Stimulated activated effector memory CD8-positive, alpha-beta T cell treated with anti-CD3 and anti-CD28 coated beads, Interleukin-12 subunit alpha, Interleukin-12 subunit beta, amount 100 ng/mL, for 72 hours (primary cell): ENCODE data around the gene SLC26A2.

Experiments used
- ATAC-seq: fragments of 150-1000 bp; cut with Tn5 transposase; 2 replicates; pipeline ENCODE4 v1.10.0; 2021
- DNase-seq, 2 donors: peaks; one replicate each; pipeline ENCODE4 v3.0.0; 2021 to 2022; ENCODE audit warnings: low spot score in 2 of 2
- H3K27ac Mint-ChIP-seq: one replicate; pipeline ENCODE4 v1.8.0; 2022; ENCODE audit warnings: mild to moderate bottlenecking, mixed read lengths
- H3K36me3 Mint-ChIP-seq: one replicate; pipeline ENCODE4 v1.8.0; 2022; ENCODE audit warnings: mild to moderate bottlenecking, mixed read lengths
- H3K4me1 Mint-ChIP-seq: one replicate; pipeline ENCODE4 v1.8.0; 2022; ENCODE audit warnings: mixed read lengths
- H3K4me3 Mint-ChIP-seq: one replicate; pipeline ENCODE4 v1.8.0; 2022; ENCODE audit warnings: mild to moderate bottlenecking, mixed read lengths
- H3K9me3 Mint-ChIP-seq: one replicate; pipeline ENCODE4 v1.8.0; 2022; ENCODE audit warnings: mixed read lengths

The SLC26A2 gene

DNA sequence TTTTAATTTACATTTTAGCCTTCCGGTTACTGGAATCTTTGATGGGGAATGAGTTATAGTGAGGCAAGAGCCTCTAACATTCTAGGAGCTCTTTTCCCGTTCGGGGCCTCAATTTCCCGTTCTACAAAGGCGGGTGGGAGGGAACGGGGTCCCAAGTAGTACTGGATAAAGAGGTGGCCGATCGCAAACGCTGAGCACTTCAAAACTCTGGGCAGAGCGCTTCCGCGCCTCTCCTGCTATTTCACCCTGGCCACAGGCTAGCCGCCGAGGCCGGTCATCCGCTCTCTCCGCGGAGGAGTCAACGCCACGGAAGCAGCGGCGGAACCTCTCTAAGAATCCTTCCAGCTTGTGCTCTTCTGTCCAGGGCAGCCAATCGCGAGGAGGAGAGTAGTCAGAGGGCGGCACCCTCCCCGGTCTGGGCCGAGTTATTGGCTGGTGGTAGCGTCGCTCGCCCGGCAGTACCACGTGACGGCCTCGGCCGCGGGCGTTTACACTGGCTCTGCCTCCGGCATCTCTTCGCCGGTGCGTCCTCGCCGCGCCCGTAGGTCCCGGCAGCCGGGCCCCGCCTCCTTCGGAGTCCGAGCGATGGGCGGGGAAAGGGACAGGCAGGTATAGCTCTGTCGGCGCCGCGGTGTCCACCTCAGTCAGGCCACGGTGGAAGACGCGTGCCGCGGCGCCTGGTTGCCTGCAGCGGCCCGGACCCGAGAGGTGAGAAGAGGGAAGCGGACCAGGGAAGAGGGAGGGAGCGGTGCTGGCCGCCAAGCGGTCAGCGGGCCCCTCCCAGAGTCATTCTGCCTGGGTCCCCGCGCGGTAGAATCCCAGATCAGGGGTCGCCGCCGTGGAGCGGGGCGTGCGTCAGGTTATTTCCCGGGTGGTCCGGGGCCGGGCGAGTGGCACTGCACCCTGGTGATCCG, at the start of gene SLC26A2:
Gene SLC26A2 (plus strand): TSS at position 487 of the 914 bp plus-strand sequence. CDS start 16,895 bp downstream, outside the sequence.
- Mint-ChIP-seq H3K36me3 (peaks cover 10% of the 10 kb centered on the region), H3K4me1 (peaks cover 39% of the 10 kb centered on the region), H3K27ac (peak within 1 kb of the TSS; percentile 97), H3K4me3 (peak within 1 kb of the TSS; percentile 78), H3K9me3 (no peaks in the 10 kb centered on the region)
- peak; percentile 82 to 95 for DNase-seq
- peak; percentile 98 for ATAC-seq

DNA sequence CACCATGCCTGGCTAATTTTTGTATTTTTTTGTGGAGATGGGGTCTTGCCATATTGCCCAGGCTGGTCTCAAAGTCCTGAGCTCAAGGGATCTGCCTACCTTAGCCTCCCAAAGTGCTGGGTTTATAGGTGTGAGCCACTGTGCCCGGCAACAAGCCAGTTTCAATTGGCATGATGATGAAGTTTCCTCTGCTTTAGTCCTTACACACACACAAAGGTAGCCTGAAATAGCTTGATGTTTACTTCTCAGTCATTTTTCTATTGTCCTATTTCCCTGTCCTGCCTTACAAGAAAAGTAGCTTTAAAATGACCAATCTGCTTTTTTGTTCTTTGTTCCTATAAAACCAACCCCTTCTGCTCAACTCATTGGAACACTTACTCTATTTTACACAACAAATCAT, 49.5 kb upstream of the SLC26A2 start:
- Mint-ChIP-seq H3K4me3 (no peak overlapping the region), H3K9me3 (no peaks in the 10 kb centered on the region), H3K36me3 (no peaks in the 10 kb centered on the region), H3K4me1 (peaks cover 7% of the 10 kb centered on the region), H3K27ac (no peak overlapping the region)
- DNase-seq (no peak), ATAC-seq (no peak)

DNA sequence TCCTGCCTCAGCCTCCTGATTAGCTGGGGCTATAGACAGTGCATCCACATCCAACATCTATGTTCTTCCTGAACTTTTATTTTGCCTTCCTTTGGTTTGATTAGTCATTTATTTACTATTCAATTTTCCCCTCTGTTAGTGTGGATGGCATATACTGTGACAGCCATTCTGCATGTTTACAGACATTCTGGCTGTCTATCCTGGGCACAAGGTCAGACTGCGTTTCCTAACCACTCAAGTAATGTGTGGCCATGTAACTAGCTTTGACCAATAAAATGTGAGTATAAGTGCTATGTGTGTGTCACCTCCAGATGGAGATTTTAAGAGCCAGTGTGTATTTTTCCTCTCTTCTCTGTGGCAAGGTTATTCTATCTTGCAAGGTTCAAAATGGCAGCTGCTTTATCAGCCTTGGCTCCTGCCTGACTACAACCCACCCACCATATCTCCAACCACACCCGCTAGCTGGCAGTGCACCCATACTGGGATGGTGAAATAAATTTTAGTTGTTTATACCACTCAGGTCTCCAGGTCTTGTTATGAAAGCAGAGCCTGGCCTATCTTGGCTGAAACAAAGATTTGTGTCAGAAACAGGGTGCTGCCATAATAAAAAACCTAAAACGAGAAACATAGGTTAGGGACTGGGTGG, 48.2 kb upstream of the SLC26A2 start:
- DNase-seq: no peak
- H3K4me1 Mint-ChIP-seq: peaks cover 7% of the 10 kb centered on the region
- H3K9me3 Mint-ChIP-seq: no peaks in the 10 kb centered on the region
- no peak for ATAC-seq
- no peaks in the 10 kb centered on the region for H3K36me3 Mint-ChIP-seq
- no peak overlapping the region for H3K4me3 Mint-ChIP-seq
- no peak overlapping the region for H3K27ac Mint-ChIP-seq

DNA sequence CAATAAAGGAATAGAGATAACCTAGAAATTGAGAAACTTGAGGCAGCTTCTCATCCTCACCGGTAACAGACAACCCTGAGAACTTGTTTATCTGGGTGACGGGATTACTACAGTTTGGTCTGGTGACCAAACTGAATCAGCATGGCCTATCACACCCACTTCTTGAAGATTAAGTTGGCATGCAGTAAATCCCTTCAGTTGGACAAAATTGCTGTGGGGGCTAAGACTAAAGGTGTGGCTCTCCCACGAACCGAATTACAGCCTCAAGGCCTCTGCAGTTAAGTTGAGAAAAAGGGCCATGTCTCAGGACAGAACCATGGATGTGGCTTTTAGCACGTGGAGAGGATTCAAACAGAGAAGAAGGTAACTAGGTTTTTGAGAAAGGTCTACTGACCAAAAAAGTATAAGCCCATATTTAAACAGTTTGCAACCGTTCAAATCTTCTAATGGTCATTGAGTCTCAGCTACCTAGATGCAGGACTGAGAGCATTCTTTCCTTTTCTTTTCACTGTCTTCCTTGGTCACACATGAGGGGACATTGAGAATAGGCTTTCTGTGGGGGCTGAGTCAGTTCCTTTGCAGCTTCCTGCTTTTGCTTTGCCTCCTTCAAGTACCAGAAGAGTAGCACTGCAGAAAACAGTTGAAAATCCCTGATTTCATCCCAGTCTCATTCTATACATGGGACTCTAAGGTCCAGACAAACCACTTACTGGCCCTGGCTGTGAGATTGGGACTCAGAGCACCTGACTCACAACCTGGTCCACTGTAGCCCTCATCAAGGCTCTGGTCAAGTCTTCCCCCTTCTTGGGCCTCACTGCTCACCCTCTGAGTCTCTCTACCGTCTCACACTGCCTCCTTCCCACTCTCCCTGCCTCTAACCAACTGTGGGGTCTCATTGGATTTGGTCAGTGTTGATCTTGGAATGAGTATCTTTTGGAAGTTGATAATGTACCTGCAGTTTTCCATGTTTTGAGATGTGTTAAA, 46.8 kb upstream of the SLC26A2 start:
- peaks cover 7% of the 10 kb centered on the region for H3K4me1 Mint-ChIP-seq
- H3K4me3 Mint-ChIP-seq: no peak overlapping the region
- DNase-seq: no peak
- H3K9me3 Mint-ChIP-seq: no peaks in the 10 kb centered on the region
- H3K36me3 Mint-ChIP-seq: no peaks in the 10 kb centered on the region
- peak; percentile 62 for ATAC-seq
- no peak overlapping the region for H3K27ac Mint-ChIP-seq

DNA sequence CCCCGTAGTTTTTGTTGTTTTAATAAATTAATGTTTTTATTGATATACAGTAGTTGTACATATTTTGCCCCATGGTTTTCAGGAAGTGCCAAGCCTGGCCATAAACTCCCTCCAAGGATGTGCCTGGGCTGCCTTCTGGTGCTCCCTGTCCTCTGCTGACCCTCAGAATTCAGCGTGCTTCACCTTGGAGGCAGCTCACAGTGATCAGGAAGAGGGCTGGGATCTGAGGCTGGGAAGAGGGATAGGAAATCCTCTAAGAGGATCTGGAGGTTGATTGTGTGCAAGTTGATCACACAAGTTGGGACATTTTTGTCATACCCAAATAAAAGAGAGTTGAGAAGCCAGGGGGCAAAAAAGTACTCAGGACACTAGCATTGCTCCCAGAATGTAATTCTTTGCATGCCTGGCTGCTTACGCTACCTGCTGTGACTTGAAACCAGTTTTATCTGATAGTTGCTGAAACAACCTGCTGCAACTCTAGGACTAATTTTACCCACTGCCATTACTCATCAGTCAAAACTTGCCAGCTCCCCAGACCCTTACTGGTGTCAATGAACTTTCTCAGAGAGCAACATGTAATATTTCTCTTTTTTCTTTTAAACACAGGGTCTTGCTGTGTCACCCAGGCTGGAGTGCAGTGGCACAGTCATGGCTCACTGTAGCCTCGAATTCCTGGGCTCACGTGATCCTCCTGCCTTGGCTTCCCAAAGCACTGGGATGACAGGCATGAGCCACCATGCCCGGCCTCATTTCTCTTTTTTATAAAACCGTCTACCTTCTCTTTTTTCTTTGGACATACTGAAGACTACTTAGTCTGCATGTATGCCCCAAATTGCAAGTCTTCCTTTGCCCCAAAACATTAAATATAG, 44.9 kb upstream of the SLC26A2 start:
- no peak for DNase-seq
- Mint-ChIP-seq H3K27ac (no peak overlapping the region), H3K4me1 (peaks cover 7% of the 10 kb centered on the region), H3K36me3 (no peaks in the 10 kb centered on the region), H3K9me3 (no peaks in the 10 kb centered on the region), H3K4me3 (no peak overlapping the region)
- ATAC-seq: no peak

DNA sequence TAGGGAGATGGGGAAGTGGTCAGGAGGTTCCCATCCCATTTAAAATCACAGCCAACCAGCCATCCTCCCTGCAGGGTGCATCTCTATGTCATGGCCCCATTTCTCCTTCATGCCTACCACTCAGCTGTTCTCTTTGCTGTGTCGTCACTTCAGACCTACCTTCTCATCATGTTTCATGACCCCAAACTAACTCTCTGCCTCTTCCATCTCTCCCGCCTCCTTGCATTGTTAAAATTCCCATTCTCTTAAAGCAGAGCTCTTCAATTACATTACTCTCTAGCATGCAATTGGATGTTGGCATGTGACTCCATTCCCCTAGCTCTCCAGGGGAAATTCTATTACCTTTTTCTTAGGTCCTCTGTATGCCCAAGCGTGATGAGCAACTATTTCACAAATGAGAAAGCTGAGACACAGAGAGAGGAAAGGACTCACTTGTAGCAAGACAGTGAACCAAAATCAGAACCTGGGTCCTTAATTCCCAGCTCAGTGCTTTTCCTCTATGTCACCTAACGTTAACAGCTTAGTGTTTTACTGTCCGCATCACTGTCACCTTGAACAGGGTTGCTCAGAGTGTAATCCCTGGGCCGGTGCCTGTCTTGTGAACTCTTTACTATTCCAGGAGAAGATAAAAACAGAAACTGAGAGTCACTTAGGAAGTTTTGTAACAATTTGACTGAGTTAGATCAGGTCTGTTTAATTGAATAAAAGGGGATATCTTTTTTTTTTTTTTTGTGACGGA, 44.1 kb upstream of the SLC26A2 start:
- peaks cover 7% of the 10 kb centered on the region for H3K4me1 Mint-ChIP-seq
- no peak overlapping the region for H3K27ac Mint-ChIP-seq
- no peak overlapping the region for H3K4me3 Mint-ChIP-seq
- no peak for ATAC-seq
- H3K36me3 Mint-ChIP-seq: peaks cover 6% of the 10 kb centered on the region
- no peaks in the 10 kb centered on the region for H3K9me3 Mint-ChIP-seq
- DNase-seq: no peak

DNA sequence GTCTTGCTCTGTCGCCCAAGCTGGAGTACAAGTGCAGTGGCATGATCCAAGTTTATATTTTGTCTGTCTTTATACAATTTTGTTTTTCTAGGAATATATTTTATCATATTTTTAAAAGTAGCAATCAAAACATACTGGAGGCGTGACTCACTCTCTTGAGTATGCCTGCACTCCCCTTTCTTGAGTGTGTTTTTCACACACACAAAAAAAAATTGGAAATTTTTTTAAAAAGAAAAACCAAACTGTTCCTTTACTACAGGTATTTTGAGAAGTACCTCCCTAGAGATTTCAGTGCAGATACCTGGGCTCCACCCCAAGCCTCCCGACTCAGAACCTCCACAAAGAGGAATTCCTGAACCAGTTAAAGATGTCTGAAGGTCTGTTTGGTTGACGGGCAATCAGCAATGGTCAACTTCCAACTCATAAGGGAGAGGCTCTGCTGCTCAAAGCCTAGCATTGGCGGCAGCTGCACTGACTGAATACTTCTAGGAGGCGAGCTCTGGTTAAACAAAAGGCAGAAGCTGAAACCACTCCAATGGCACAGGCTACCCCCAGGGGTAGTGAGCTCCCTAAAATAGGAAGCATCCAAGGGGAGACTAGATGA, 43.4 kb upstream of the SLC26A2 start:
- Mint-ChIP-seq H3K36me3 (peaks cover 6% of the 10 kb centered on the region), H3K27ac (no peak overlapping the region), H3K9me3 (no peaks in the 10 kb centered on the region), H3K4me3 (no peak overlapping the region), H3K4me1 (peaks cover 7% of the 10 kb centered on the region)
- ATAC-seq (no peak), DNase-seq (no peak)

DNA sequence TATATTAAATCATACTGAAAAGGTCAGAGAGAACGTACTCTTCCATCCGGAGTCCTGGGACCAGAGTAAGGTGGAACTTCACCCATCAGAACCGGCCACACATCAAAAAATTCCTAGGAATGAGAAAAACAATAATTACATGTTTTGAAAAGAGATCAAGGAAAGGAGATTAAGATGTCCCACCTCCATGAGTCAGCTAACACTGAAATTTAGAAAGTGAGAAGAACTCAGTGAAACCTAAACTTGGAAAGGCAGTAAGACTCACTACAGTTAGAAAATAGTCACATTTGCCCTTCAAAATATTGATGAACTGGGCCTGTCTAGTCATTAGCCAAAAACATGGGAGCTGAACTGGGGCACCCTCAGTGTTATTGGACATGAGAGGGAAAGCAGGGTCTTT, 39.0 kb upstream of the SLC26A2 start:
- no peak for DNase-seq
- Mint-ChIP-seq H3K4me1 (no peaks in the 10 kb centered on the region), H3K36me3 (peaks cover 6% of the 10 kb centered on the region), H3K27ac (no peak overlapping the region), H3K9me3 (no peaks in the 10 kb centered on the region), H3K4me3 (no peak overlapping the region)
- no peak for ATAC-seq

DNA sequence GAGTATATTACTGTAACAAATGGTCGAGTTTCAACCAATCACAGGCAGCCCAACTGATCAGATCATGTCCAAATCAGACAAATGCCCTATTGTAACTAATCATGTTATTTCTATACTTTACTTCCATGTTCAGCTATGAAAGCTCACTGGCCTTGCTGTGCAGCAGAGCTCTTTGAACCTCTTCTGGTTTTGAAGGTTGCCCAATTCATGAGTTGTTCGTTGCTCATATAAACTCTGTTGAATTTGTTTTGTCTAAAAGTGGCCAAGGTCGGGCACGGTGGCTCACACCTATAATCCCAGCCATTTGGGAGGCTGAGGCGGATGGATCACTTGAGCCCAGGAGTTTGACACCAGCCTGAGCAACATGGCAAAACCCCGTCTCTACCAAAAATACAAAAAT, 37.6 kb upstream of the SLC26A2 start:
- no peaks in the 10 kb centered on the region for H3K9me3 Mint-ChIP-seq
- peaks cover 6% of the 10 kb centered on the region for H3K36me3 Mint-ChIP-seq
- H3K27ac Mint-ChIP-seq: no peak overlapping the region
- H3K4me3 Mint-ChIP-seq: no peak overlapping the region
- DNase-seq (no peak), ATAC-seq (no peak)
- H3K4me1 Mint-ChIP-seq: no peaks in the 10 kb centered on the region

DNA sequence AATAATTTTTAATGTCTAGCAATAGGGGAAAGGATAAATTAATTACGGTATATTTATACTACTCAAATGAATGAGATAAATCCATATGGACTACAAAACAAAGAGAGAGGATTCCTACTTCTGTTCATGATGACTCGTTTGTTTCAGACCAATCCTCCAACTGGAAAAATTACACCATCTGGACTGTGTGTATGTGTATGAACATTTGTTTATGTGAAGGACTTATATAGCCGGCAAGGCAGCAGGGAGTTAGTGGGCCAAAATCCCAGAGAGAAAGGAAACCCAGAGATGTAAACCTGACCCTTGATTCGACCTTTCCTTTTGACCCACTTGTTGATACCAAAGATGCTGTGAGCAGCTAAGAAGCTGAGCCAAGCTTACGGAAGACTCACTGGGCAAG, 36.1 kb upstream of the SLC26A2 start:
- Mint-ChIP-seq H3K4me3 (no peak overlapping the region), H3K27ac (no peak overlapping the region), H3K36me3 (peaks cover 6% of the 10 kb centered on the region), H3K9me3 (no peaks in the 10 kb centered on the region), H3K4me1 (no peaks in the 10 kb centered on the region)
- DNase-seq: no peak
- ATAC-seq: no peak

DNA sequence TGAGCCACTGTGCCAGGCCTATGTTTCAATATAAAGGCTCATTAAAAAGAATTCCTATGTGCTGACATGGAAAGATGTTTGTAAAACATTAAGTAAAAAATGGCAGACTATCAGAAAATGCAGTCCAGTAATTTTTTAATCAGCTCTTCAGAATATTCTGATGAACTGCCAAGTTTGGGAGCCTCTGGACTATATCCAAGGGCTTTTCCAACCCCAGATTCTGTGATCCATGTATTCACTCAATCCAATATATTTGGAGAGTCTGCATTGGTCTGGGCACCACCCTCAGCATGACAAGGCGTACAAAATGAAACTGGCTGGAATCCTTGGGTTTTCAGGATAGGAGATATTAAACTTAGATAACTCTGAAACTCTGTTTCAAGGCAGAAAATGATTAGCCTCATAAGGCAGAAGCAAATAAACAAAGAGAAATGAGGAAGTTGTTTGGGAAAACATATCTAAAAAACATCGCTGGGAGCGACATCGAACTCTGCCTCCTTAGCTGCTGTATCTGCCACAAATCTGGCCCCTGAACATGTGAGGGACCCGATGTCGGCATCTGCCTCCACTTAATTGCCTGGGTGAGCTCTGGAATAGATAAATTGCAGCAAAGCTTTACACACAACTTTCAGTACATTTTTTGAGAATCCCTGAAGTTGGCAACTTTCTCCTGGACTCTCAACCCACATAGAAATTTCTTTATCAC, 30.4 kb upstream of the SLC26A2 start:
- Mint-ChIP-seq H3K9me3 (no peaks in the 10 kb centered on the region), H3K27ac (no peak overlapping the region), H3K4me1 (no peaks in the 10 kb centered on the region), H3K36me3 (no peaks in the 10 kb centered on the region), H3K4me3 (no peak overlapping the region)
- no peak for ATAC-seq
- DNase-seq: no peak

DNA sequence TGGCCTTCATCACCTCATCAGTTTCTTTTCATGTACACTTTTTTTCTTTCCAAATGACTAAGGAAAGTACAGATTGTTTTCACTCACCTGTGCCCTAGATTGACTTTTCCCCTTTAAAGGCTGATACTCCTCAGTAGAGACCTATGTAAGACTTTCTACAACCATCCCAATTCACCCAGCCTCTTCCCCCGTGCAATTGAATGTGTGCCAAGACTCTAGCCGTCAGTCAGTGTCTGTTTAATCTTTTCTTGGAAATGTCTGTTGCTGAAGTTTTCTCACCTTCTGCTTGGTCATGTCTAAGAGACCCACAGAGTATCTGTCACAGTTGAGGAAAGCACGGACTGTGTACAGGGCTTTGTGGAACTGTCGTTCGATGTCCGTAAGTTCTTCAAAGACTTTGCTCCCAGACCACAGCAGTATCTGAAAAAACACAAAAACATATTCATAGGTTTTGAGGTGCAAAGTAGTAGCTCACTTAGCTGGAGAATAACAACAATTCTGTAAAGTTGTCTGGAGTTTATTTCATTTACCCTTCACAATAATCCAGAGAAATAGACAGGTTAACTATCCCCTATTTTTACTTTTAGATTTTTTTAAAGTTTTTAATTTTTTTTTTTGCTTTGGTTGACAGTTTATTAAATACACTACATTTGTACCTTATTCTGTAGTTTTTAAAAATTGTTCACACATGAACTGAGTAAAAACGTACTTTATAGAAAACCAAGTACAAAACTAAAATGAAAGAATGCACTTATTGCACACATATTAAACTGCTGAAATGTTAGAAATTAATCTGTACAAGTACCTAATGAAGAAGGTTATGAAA, 29.6 kb upstream of the SLC26A2 start:
- Mint-ChIP-seq H3K27ac (no peak overlapping the region), H3K4me3 (no peak overlapping the region), H3K9me3 (no peaks in the 10 kb centered on the region), H3K4me1 (no peaks in the 10 kb centered on the region), H3K36me3 (no peaks in the 10 kb centered on the region)
- no peak for DNase-seq
- ATAC-seq: no peak
